ENCODE data around the gene TYW1B.
"Not testable (repeated sequence)": the region's sequence is repeated elsewhere in the genome, so short reads cannot be mapped to it uniquely, and the experiment has no call there.

The TYW1B gene

GRCh38 chr7:72580142-72580770, 247.7 kb downstream of the TYW1B start:
- not testable (repeated sequence) for DNase-seq (ENCODE audit: low read depth in 2 of 3, low spot score in 1 of 3)

GRCh38 chr7:72577107-72577506, 250.9 kb downstream of the TYW1B start:
- DNase-seq (ENCODE audit: low read depth in 2 of 3, low spot score in 1 of 3) = no peak

- DNase-seq (ENCODE audit: low read depth in 2 of 3, low spot score in 1 of 3) = not testable (repeated sequence)
Measured at GRCh38 chr7:72561988-72562387, 266.0 kb downstream of the TYW1B start.

- DNase-seq (ENCODE audit: low read depth in 2 of 3, low spot score in 1 of 3) = not testable (repeated sequence)
Measured at GRCh38 chr7:72559546-72559945, 268.5 kb downstream of the TYW1B start.

- not testable (repeated sequence) for DNase-seq (ENCODE audit: low read depth in 2 of 3, low spot score in 1 of 3)
Measured at GRCh38 chr7:72556733-72557132, 271.3 kb downstream of the TYW1B start.

GRCh38 chr7:72555238-72555637, 272.8 kb downstream of the TYW1B start:
- DNase-seq (ENCODE audit: low read depth in 2 of 3, low spot score in 1 of 3) = not testable (repeated sequence)

GRCh38 chr7:72554401-72554800, 273.6 kb downstream of the TYW1B start:
- DNase-seq (ENCODE audit: low read depth in 2 of 3, low spot score in 1 of 3) = not testable (repeated sequence)

- DNase-seq (ENCODE audit: low read depth in 2 of 3, low spot score in 1 of 3) = not testable (repeated sequence)
Measured at GRCh38 chr7:72550454-72550853, 277.5 kb downstream of the TYW1B start.

- DNase-seq (ENCODE audit: low read depth in 2 of 3, low spot score in 1 of 3) = not testable (repeated sequence)
Measured at GRCh38 chr7:72546586-72547237, 281.3 kb downstream of the TYW1B start.

GRCh38 chr7:72544531-72544930, 283.5 kb downstream of the TYW1B start:
- DNase-seq (ENCODE audit: low read depth in 2 of 3, low spot score in 1 of 3) = not testable (repeated sequence)

GRCh38 chr7:72540923-72541322, 287.1 kb downstream of the TYW1B start:
- DNase-seq (ENCODE audit: low read depth in 2 of 3, low spot score in 1 of 3) = no peak

GRCh38 chr7:72540106-72540611, 287.8 kb downstream of the TYW1B start:
- no peak for DNase-seq (ENCODE audit: low read depth in 2 of 3, low spot score in 1 of 3)

GRCh38 chr7:72539702-72540101, 288.3 kb downstream of the TYW1B start:
- no peak for DNase-seq (ENCODE audit: low read depth in 2 of 3, low spot score in 1 of 3)

- no peak for DNase-seq (ENCODE audit: low read depth in 2 of 3, low spot score in 1 of 3)
Measured at GRCh38 chr7:72538856-72539255, 289.1 kb downstream of the TYW1B start.

- DNase-seq (ENCODE audit: low read depth in 2 of 3, low spot score in 1 of 3) = no peak
Measured at GRCh38 chr7:72538147-72538546, 289.9 kb downstream of the TYW1B start.

- DNase-seq (ENCODE audit: low read depth in 2 of 3, low spot score in 1 of 3) = not testable (repeated sequence)
Measured at GRCh38 chr7:72536038-72536437, 292.0 kb downstream of the TYW1B start.

GRCh38 chr7:72531048-72531447, 297.0 kb downstream of the TYW1B start:
- DNase-seq (ENCODE audit: low read depth in 2 of 3, low spot score in 1 of 3) = not testable (repeated sequence)
